B cell (primary cell): ENCODE data around the gene PDE11A.

Source experiments
- CTCF ChIP-seq: fragments of 200-600 bp; IDR thresholded peaks from one replicate; pipeline ENCODE4 v1.8.0; 2022; ENCODE audit warnings: antibody characterized with exemption, mild to moderate bottlenecking
- EZH2 ChIP-seq: IDR thresholded peaks from 2 replicates; pipeline ENCODE4 v1.6.1; 2012; ENCODE audit warnings: borderline replicate concordance, low read depth, mild to moderate bottlenecking, moderate library complexity, low read length; ENCODE audit not compliant: insufficient read depth, poor library complexity, severe bottlenecking

- no peak for TF ChIP-seq CTCF
- no peak for TF ChIP-seq EZH2
Measured at GRCh38 chr2:178009813-178010212, 62.8 kb downstream of the PDE11A start.
